CD14-positive monocyte (primary cell): Measurements from ENCODE around the gene NTNG1. TPM values are rescaled to one million over a fixed set of nuclear protein-coding genes. Genes with fewer than 3 reads are reported as not detected.
A peak's percentile ranks its signal among the peaks of the same experiment; 100 is the strongest.

Experiments
- DNase-seq, 3 donors: peaks; one replicate each; pipeline ENCODE4 v3.0.0-alpha.2; 2011 to 2022
- H2AFZ ChIP-seq: 2 replicates; pipeline ENCODE4 v1.6.0; 2012; ENCODE audit warnings: mild to moderate bottlenecking, low read depth, low read length, inconsistent platforms; ENCODE audit not compliant: insufficient read depth, poor library complexity, severe bottlenecking
- H3K27ac ChIP-seq, 2 donors: 1 replicate in 1 of 2; 2 replicates in 1 of 2; pipeline ENCODE4 v1.5.1; 2012 to 2013; ENCODE audit warnings: low read length in 2 of 2, control low read depth in 1 of 2, inconsistent platforms in 1 of 2, low read depth in 1 of 2, mild to moderate bottlenecking in 1 of 2
- H3K27me3 ChIP-seq, 2 donors: one replicate each; pipeline versions ENCODE4 v1.6.0 to v1.6.1; 2011 to 2013; ENCODE audit warnings: low read length in 2 of 2; ENCODE audit not compliant: control insufficient read depth in 2 of 2, insufficient read depth in 2 of 2
- H3K36me3 ChIP-seq, 2 donors: replicated peaks in 1 of 2; 1 replicate in 1 of 2; 2 replicates in 1 of 2; pipeline versions ENCODE4 v1.5.1 to v1.6.1; 2012 to 2013; ENCODE audit warnings: low read length in 2 of 2, control low read depth in 1 of 2, inconsistent platforms in 1 of 2, mild to moderate bottlenecking in 1 of 2; ENCODE audit not compliant: insufficient read depth in 2 of 2, control insufficient read depth in 1 of 2
- H3K4me1 ChIP-seq, 2 donors: 1 replicate in 1 of 2; 2 replicates in 1 of 2; pipeline versions ENCODE4 v1.5.1 to v1.6.1; 2012 to 2013; ENCODE audit warnings: low read length in 2 of 2, control low read depth in 1 of 2, inconsistent platforms in 1 of 2, mild to moderate bottlenecking in 1 of 2, moderate library complexity in 1 of 2; ENCODE audit not compliant: insufficient read depth in 2 of 2, control insufficient read depth in 1 of 2
- H3K4me2 ChIP-seq: replicated peaks from 2 replicates; pipeline ENCODE3; 2012; ENCODE audit warnings: low read length, moderate library complexity, mild to moderate bottlenecking; ENCODE audit not compliant: poor library complexity, severe bottlenecking; ENCODE audit errors: extremely low read depth
- H3K4me3 ChIP-seq, 3 experiments: fragments of 200-600 bp in 1 of 3; sonication (generic) in 1 of 3; replicated peaks in 1 of 3; 1 replicate in 2 of 3; 2 replicates in 1 of 3; pipeline ENCODE4 v1.5.1; 2011 to 2013; ENCODE audit warnings: low read length in 3 of 3, mild to moderate bottlenecking in 3 of 3, control low read depth in 2 of 3, low read depth in 2 of 3, inconsistent platforms in 1 of 3, moderate library complexity in 1 of 3
- H3K79me2 ChIP-seq: 2 replicates; pipeline ENCODE4 v1.6.0; 2012; ENCODE audit warnings: mild to moderate bottlenecking, control low read depth, inconsistent platforms, low read length, moderate library complexity; ENCODE audit not compliant: insufficient read depth
- H3K9ac ChIP-seq: 2 replicates; pipeline ENCODE4 v1.6.0; 2017; ENCODE audit warnings: low read length, mild to moderate bottlenecking; ENCODE audit not compliant: insufficient read depth, poor library complexity, severe bottlenecking
- H3K9me3 ChIP-seq, 2 donors: replicated peaks in 1 of 2; 1 replicate in 1 of 2; 2 replicates in 1 of 2; pipeline versions ENCODE4 v1.5.1 to v1.6.1; 2012 to 2013; ENCODE audit warnings: low read length in 2 of 2, control low read depth in 1 of 2; ENCODE audit not compliant: control insufficient read depth in 1 of 2, insufficient read depth in 1 of 2
- H4K20me1 ChIP-seq: 2 replicates; pipeline ENCODE4 v1.6.0; 2012; ENCODE audit warnings: mild to moderate bottlenecking, low read length, control low read depth, moderate library complexity; ENCODE audit not compliant: insufficient read depth
- H3K27ac Mint-ChIP-seq, 7 donors: one replicate each; pipeline ENCODE4 v1.8.0; 2020; ENCODE audit warnings: mild to moderate bottlenecking in 7 of 7, mixed read lengths in 7 of 7, moderate library complexity in 6 of 7, inconsistent platforms in 2 of 7
- H3K27me3 Mint-ChIP-seq, 3 donors: one replicate each; pipeline ENCODE4 v1.8.0; 2021 to 2022; ENCODE audit warnings: low read depth in 3 of 3, mild to moderate bottlenecking in 3 of 3, mixed read lengths in 3 of 3, moderate library complexity in 3 of 3, inconsistent platforms in 1 of 3
- H3K36me3 Mint-ChIP-seq, 2 donors: one replicate each; pipeline ENCODE4 v1.8.0; 2020; ENCODE audit warnings: mixed read lengths in 2 of 2, inconsistent platforms in 1 of 2, mild to moderate bottlenecking in 1 of 2
- H3K4me1 Mint-ChIP-seq: one replicate; pipeline ENCODE4 v1.8.0; 2020; ENCODE audit warnings: mild to moderate bottlenecking, mixed read lengths
- H3K4me3 Mint-ChIP-seq, 2 donors: one replicate each; pipeline ENCODE4 v1.8.0; 2020; ENCODE audit warnings: mild to moderate bottlenecking in 2 of 2, mixed read lengths in 2 of 2, moderate library complexity in 1 of 2
- H3K9me3 Mint-ChIP-seq, 7 donors: one replicate each; pipeline ENCODE4 v1.8.0; 2020 to 2022; ENCODE audit warnings: mixed read lengths in 7 of 7, mild to moderate bottlenecking in 6 of 7, moderate library complexity in 6 of 7, inconsistent platforms in 2 of 7
- WGBS: methylation state at CpG from one replicate; pipeline ENCODE4 v1.1.5; 2013; ENCODE audit warnings: missing lambda C conversion rate; ENCODE audit not compliant: insufficient coverage; 5-methylcytosine and 5-hydroxymethylcytosine counted together
- intact Hi-C, 2 donors: fragments of 100-400 bp; cut with micrococcal nuclease; formaldehyde crosslinking; loops; one replicate each; pipeline versions ENCODE4 v1.15.0 to v1.15.1; 2023
- polyA plus RNA-seq, 3 donors: library from polyadenylated mRNA; depleted of rRNA in 1 of 3; unstranded in 2 of 3; stranded (reverse) in 1 of 3; fragments of 300-500 nt in 2 of 3; fragments of >200 nt in 1 of 3; fragmentation: Illumina TruSeq in 2 of 3; gene quantifications; 1 replicate in 2 of 3; 2 replicates in 1 of 3; pipeline ENCODE4 v1.2.3, GENCODE V29; 2012 to 2021
- TF ChIP-seq, protein P1 (sequence below): fragments of 200-600 bp; IDR thresholded peaks from one replicate; pipeline ENCODE4 v1.8.0; 2022; ENCODE audit warnings: antibody characterized with exemption, mild to moderate bottlenecking

NTNG1 gene
- polyA plus RNA-seq, 3 donors: not detected

DNA sequence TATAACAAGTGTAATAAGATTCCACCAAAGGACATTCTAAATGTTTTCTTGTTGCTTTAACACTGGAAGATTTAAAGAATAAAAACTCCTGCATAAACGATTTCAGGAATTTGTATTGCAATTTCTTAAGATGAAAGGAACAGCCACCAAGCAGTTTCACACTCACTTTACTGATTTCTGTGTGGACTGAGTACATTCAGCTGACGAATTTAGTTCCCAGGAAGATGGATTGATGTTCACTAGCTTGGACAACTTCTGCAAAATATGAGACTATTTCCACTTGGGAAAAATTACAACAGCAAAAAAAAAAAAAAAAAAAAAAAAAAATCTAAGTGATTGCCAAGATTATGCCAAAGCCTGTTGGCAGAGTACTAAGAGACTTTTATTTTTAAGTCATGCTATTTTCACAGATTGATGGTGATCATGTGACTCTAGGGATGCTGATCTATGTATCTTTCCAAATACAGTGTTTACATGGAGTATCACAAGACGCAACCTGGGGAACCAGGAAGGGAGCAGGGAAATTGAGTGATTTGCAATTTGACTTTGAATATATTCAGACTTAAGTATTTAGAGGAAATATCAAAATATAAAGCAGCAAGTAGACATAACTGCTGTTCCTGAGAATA is 341.0 kb downstream of the NTNG1 start:
- Histone ChIP-seq H3K4me3 (no peak overlapping the region), H3K9ac (no peak overlapping the region), H3K4me1 (no peaks in the 10 kb centered on the region), H3K27me3 (peaks cover 21 to 35% of the 10 kb centered on the region in 2 donors), H3K27ac (no peak overlapping the region), H3K9me3 (peaks cover 0 to 10% of the 10 kb centered on the region in 2 donors), H4K20me1 (no peaks in the 10 kb centered on the region), H2AFZ (no peak overlapping the region), H3K36me3 (no peaks in the 10 kb centered on the region), H3K79me2 (no peaks in the 10 kb centered on the region), H3K4me2 (no peak overlapping the region)
- TF ChIP-seq, protein P1, sequence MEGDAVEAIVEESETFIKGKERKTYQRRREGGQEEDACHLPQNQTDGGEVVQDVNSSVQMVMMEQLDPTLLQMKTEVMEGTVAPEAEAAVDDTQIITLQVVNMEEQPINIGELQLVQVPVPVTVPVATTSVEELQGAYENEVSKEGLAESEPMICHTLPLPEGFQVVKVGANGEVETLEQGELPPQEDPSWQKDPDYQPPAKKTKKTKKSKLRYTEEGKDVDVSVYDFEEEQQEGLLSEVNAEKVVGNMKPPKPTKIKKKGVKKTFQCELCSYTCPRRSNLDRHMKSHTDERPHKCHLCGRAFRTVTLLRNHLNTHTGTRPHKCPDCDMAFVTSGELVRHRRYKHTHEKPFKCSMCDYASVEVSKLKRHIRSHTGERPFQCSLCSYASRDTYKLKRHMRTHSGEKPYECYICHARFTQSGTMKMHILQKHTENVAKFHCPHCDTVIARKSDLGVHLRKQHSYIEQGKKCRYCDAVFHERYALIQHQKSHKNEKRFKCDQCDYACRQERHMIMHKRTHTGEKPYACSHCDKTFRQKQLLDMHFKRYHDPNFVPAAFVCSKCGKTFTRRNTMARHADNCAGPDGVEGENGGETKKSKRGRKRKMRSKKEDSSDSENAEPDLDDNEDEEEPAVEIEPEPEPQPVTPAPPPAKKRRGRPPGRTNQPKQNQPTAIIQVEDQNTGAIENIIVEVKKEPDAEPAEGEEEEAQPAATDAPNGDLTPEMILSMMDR: no peak
- Mint-ChIP-seq H3K27ac (no peak overlapping the region), H3K9me3 (peaks cover 0 to 3% (median 0%) of the 10 kb centered on the region in 7 donors), H3K36me3 (no peaks in the 10 kb centered on the region), H3K4me3 (peak overlapping the region in 1 of 2 donors; percentile 3), H3K27me3 (peaks cover 14 to 32% (median 23%) of the 10 kb centered on the region in 3 donors), H3K4me1 (peaks cover 5% of the 10 kb centered on the region)
- WGBS: no CpG with 5 or more reads among the region's 3 CpGs
- intact Hi-C loops: no loop called here
- DNase-seq: no peak

DNA sequence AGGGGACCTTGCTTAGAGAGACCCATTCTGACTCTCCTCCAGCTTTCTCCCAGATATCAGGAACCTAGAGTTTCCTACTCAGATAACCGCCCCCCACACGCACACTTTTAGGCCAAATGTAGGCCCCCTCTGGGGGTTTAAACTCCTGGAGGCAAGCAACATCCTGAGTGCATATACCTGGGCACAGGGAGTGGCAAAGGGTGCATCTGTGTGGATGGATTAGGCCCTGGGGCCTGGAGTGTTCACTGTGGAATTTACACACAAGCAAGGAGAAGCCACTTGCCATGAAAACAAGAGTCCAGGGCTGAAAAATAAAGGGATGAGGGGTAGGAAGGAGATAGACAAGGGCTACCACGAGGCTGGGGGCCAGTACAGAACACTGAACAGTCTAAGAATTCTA is 343.1 kb downstream of the NTNG1 start:
- no peak overlapping the region for H3K4me3 Mint-ChIP-seq
- H3K9me3 Mint-ChIP-seq: peaks cover 0 to 3% (median 0%) of the 10 kb centered on the region in 7 donors
- H3K4me1 Mint-ChIP-seq: peaks cover 5% of the 10 kb centered on the region
- H3K4me3 ChIP-seq: no peak overlapping the region
- DNase-seq: no peak
- H3K36me3 ChIP-seq: no peaks in the 10 kb centered on the region
- no peak overlapping the region for H3K27ac ChIP-seq
- H3K79me2 ChIP-seq: no peaks in the 10 kb centered on the region
- TF ChIP-seq, protein P1: no peak
- no peak overlapping the region for H3K4me2 ChIP-seq
- H3K27ac Mint-ChIP-seq: no peak overlapping the region
- intact Hi-C loops: no loop called here
- peaks cover 17 to 31% of the 10 kb centered on the region in 2 donors for H3K27me3 ChIP-seq
- H4K20me1 ChIP-seq: no peaks in the 10 kb centered on the region
- H2AFZ ChIP-seq: no peak overlapping the region
- 82% methylated on average over 2 of the region's 3 CpGs for WGBS
- peaks cover 16 to 35% (median 23%) of the 10 kb centered on the region in 3 donors for H3K27me3 Mint-ChIP-seq
- H3K9ac ChIP-seq: no peak overlapping the region
- no peaks in the 10 kb centered on the region for H3K36me3 Mint-ChIP-seq
- H3K4me1 ChIP-seq: no peaks in the 10 kb centered on the region
- peaks cover 0 to 10% of the 10 kb centered on the region in 2 donors for H3K9me3 ChIP-seq
